Aorta (tissue), 5 donors: ENCODE results near the gene MILR1. TPM values are rescaled to one million over a fixed set of nuclear protein-coding genes. Genes with fewer than 3 reads are reported as not detected.

Source experiments
- ATAC-seq: fragments of 200-7000 bp; cut with Tn5 transposase; one replicate; pipeline ENCODE4 v1.9.1; 2022; ENCODE audit warnings: moderate library complexity; ENCODE audit not compliant: low FRiP score
- DNase-seq, 2 donors: peaks; one replicate each; pipeline ENCODE4 v3.0.0-alpha.2; 2020
- H3K27ac ChIP-seq, 2 donors: one replicate each; pipeline ENCODE4 v1.5.1; 2013; ENCODE audit warnings: low read length in 2 of 2, mild to moderate bottlenecking in 2 of 2, moderate library complexity in 2 of 2, control low read depth in 1 of 2, inconsistent platforms in 1 of 2, low read depth in 1 of 2
- H3K27me3 ChIP-seq, 2 donors: one replicate each; pipeline ENCODE4 v1.6.1; 2013; ENCODE audit warnings: control low read depth in 1 of 2, low read length in 1 of 2, mild to moderate bottlenecking in 1 of 2, moderate library complexity in 1 of 2; ENCODE audit not compliant: insufficient read depth in 2 of 2, control insufficient read depth in 1 of 2
- H3K36me3 ChIP-seq, 2 donors: one replicate each; pipeline ENCODE4 v1.6.1; 2013; ENCODE audit warnings: control low read depth in 1 of 2, low read length in 1 of 2, mild to moderate bottlenecking in 1 of 2; ENCODE audit not compliant: insufficient read depth in 2 of 2, control insufficient read depth in 1 of 2
- H3K4me1 ChIP-seq, 2 donors: one replicate each; pipeline ENCODE4 v1.6.1; 2013; ENCODE audit warnings: low read length in 2 of 2, control low read depth in 1 of 2, mild to moderate bottlenecking in 1 of 2, moderate library complexity in 1 of 2; ENCODE audit not compliant: insufficient read depth in 2 of 2, control insufficient read depth in 1 of 2
- H3K4me3 ChIP-seq, 2 donors: one replicate each; pipeline ENCODE4 v1.5.1; 2013; ENCODE audit warnings: low read length in 2 of 2, control low read depth in 1 of 2, mild to moderate bottlenecking in 1 of 2
- H3K9me3 ChIP-seq: one replicate; pipeline ENCODE4 v1.6.1; 2013; ENCODE audit warnings: mild to moderate bottlenecking, low read length; ENCODE audit not compliant: control insufficient read depth
- whole genome bisulfite sequencing, 2 donors: extraction: QIAGEN DNeasy Blood & Tissue Kit; methylation state at CpG; one replicate each; pipeline ENCODE4 v1.1.7; 2013; 5-methylcytosine and 5-hydroxymethylcytosine counted together
- intact Hi-C, 2 donors: fragments of 100-400 bp; cut with DNase I; formaldehyde crosslinking; loops; one replicate each; pipeline versions ENCODE4 v1.14.2 to v1.15.0; 2022
- polyA plus RNA-seq, 2 donors: library from polyadenylated mRNA; stranded (reverse); fragments of 200-250 nt; gene quantifications; one replicate each; pipeline ENCODE4 v1.2.3, GENCODE V29; 2013
- total RNA-seq, 2 donors: library from RNA; stranded (reverse); fragmentation: NEBNext Ultra II Directional; extraction: Animal tissue kit (Norgen Biotek cat#: 25700); gene quantifications; one replicate each; pipeline ENCODE4 v1.2.1, GENCODE V29; 2021
- donor health status: healthy with polysubstance abuse.
- donor health status: Bipolar disorder and iron deficiency.
- donor health status: DM: no; HTN: no; CAD: no.
- donor health status: DM: no; HTN: no; CAD: no.
- donor health status: DM: yes; HTN: yes; CAD: no.

MILR1 gene
- total and polyA plus RNA-seq, 4 donors, result 12.0 to 29.8 (median 12.5) TPM

- DNase-seq, result peak in 1 of 2 donors; percentile 31
- no peaks in the 10 kb centered on the region for H3K9me3 ChIP-seq
- no peak overlapping the region for H3K4me3 ChIP-seq
- H3K27ac ChIP-seq, result no peak overlapping the region
- intact Hi-C loops, result no loop called here
- no peaks in the 10 kb centered on the region for H3K4me1 ChIP-seq
- 86 to 88% methylated on average over 14 of the region's 14 CpGs for WGBS, 2 donors
- ATAC-seq, result no peak
- no peaks in the 10 kb centered on the region for H3K27me3 ChIP-seq
- no peaks in the 10 kb centered on the region for H3K36me3 ChIP-seq
Observed at GRCh38 chr17:64406321-64407200, 42.4 kb upstream of the MILR1 start.

- Histone ChIP-seq H3K27me3 (no peaks in the 10 kb centered on the region), H3K36me3 (no peaks in the 10 kb centered on the region), H3K4me1 (no peaks in the 10 kb centered on the region), H3K4me3 (no peak overlapping the region), H3K9me3 (no peaks in the 10 kb centered on the region), H3K27ac (no peak overlapping the region)
- intact Hi-C loops, result no loop called here
- ATAC-seq (peak; percentile 12), DNase-seq (no peak)
- WGBS, 2 donors, result 89 to 91% methylated on average over 4 of the region's 4 CpGs
Observed at GRCh38 chr17:64410750-64411490, 38.0 kb upstream of the MILR1 start.

- Histone ChIP-seq H3K27ac (no peak overlapping the region), H3K9me3 (no peaks in the 10 kb centered on the region), H3K4me3 (no peak overlapping the region), H3K4me1 (no peaks in the 10 kb centered on the region), H3K36me3 (no peaks in the 10 kb centered on the region), H3K27me3 (no peaks in the 10 kb centered on the region)
- intact Hi-C loops, result no loop called here
- ATAC-seq, result peak; percentile 68
- peak in 1 of 2 donors; percentile 84 for DNase-seq
- WGBS, 2 donors, result 36 to 38% methylated on average over 24 of the region's 24 CpGs
Observed at GRCh38 chr17:64411999-64412771, 36.7 kb upstream of the MILR1 start.

- intact Hi-C loops, result no loop called here
Observed at GRCh38 chr17:64412944-64413381, 36.0 kb upstream of the MILR1 start.

GRCh38 chr17:64413513-64413912 lies 35.4 kb upstream of the MILR1 start:
- ATAC-seq (no peak), DNase-seq (no peak)
- Histone ChIP-seq H3K4me3 (no peak overlapping the region), H3K4me1 (no peaks in the 10 kb centered on the region), H3K27me3 (no peaks in the 10 kb centered on the region), H3K36me3 (no peaks in the 10 kb centered on the region), H3K9me3 (no peaks in the 10 kb centered on the region), H3K27ac (no peak overlapping the region)
- WGBS, 2 donors, result 76 to 89% methylated on average over 4 of the region's 4 CpGs
- intact Hi-C loops, result no loop called here

More at GRCh38 chr17:64412944-64413381, 36.0 kb upstream of the MILR1 start:
- Histone ChIP-seq H3K27ac (no peak overlapping the region), H3K9me3 (no peaks in the 10 kb centered on the region), H3K27me3 (no peaks in the 10 kb centered on the region), H3K36me3 (no peaks in the 10 kb centered on the region), H3K4me3 (no peak overlapping the region), H3K4me1 (no peaks in the 10 kb centered on the region)
- ATAC-seq (no peak), DNase-seq (no peak)
- WGBS, 2 donors, result 96 to 98% methylated on average over 2 of the region's 2 CpGs

- H3K27ac ChIP-seq, result no peak overlapping the region
- H3K27me3 ChIP-seq, result no peaks in the 10 kb centered on the region
- no peaks in the 10 kb centered on the region for H3K36me3 ChIP-seq
- no peak overlapping the region for H3K4me3 ChIP-seq
- intact Hi-C loops, result loop anchor here (2.0 to 5.0 kb wide), 2 partner anchors 96 to 112 kb away; no protein-coding TSS in a partner anchor
- no peaks in the 10 kb centered on the region for H3K4me1 ChIP-seq
- no peak for DNase-seq
- WGBS, 2 donors, result 30 to 32% methylated on average over 19 of the region's 19 CpGs
- no peaks in the 10 kb centered on the region for H3K9me3 ChIP-seq
- peak; percentile 82 for ATAC-seq
Observed at GRCh38 chr17:64418506-64419339, 30.2 kb upstream of the MILR1 start.

- no peak for DNase-seq
- 26 to 30% methylated on average over 6 of the region's 6 CpGs for WGBS, 2 donors
- Histone ChIP-seq H3K27me3 (no peaks in the 10 kb centered on the region), H3K27ac (no peak overlapping the region), H3K36me3 (no peaks in the 10 kb centered on the region), H3K4me3 (no peak overlapping the region), H3K4me1 (no peaks in the 10 kb centered on the region), H3K9me3 (no peaks in the 10 kb centered on the region)
- intact Hi-C loops, result loop anchor here in 1 of 2 donors (5.0 kb wide), 1 partner anchor 72 kb away; no protein-coding TSS in a partner anchor
- ATAC-seq, result peak; percentile 85
Observed at GRCh38 chr17:64420143-64420670, 28.7 kb upstream of the MILR1 start.
